Testis (tissue), 2 donors: ENCODE measurements around the gene GUCY2D.

Source experiments
- CTCF ChIP-seq, 3 experiments: fragments of 450-650 bp in 2 of 3; fragments of 200-600 bp in 1 of 3; sonication (generic) in 1 of 3; IDR thresholded peaks; one replicate each; pipeline ENCODE4 v1.5.1; 2016 to 2019; ENCODE audit warnings: antibody characterized with exemption in 3 of 3, mild to moderate bottlenecking in 2 of 3, moderate library complexity in 1 of 3
- POLR2A ChIP-seq: fragments of 450-650 bp; IDR thresholded peaks from one replicate; pipeline ENCODE4 v1.6.1; 2017; ENCODE audit warnings: antibody characterized with exemption, mild to moderate bottlenecking, moderate library complexity

GRCh38 chr17:8007836-8008235 lies 5.4 kb downstream of the GUCY2D start:
- no peak for TF ChIP-seq CTCF (IDR thresholded peaks at IDR 0.05)
- no peak for TF ChIP-seq POLR2A
